ENCODE data around the gene GGPS1. TPM values are rescaled to one million over a fixed set of nuclear protein-coding genes. Genes with fewer than 3 reads are reported as not detected.

Gene GGPS1
- total RNA-seq, 1 donor from 2014 or later, result 34.5 TPM

Other genes with a start within 250 kb of the GGPS1 start
- 70.3 TPM for gene TOMM20, start 199.7 kb upstream of the GGPS1 start, total RNA-seq
- 51.0 TPM for gene RBM34, start 167.3 kb upstream of the GGPS1 start, total RNA-seq
- gene ARID4B, start 391 bp upstream of the GGPS1 start, total RNA-seq, result 39.9 TPM
- gene TBCE, start 38.9 kb downstream of the GGPS1 start, total RNA-seq, result 21.4 TPM
- gene B3GALNT2, start 175.9 kb downstream of the GGPS1 start, total RNA-seq, result 30.3 TPM

Data from mucosa of gallbladder (tissue), 1 donor.